ENCODE measurements around the gene GALK1.

DNA sequence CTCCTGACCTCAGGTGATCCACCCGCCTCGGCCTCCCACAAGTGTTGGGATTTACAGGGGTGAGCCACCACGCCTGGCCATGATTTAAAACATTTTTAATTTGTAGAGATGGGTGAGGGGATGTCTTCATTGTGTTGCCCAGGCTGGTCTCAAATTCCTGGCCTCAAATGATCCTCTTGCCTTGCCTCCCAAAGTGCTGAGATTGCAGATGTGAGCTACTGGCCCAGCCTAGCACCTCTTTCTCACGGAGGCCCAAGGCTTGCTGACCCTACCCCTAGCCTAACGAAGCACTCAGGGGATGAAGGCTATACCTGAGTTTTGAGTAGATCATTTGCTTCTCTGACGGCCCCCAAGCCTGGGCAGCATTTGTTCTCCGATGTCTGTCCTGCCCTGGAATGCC, 46.2 kb upstream of the GALK1 start:
- TF ChIP-seq POLR2AphosphoS5 (IDR thresholded peaks at IDR 0.05) (no peak), EP300 (IDR thresholded peaks at IDR 0.05) (no peak)
- TF ChIP-seq, protein P1, sequence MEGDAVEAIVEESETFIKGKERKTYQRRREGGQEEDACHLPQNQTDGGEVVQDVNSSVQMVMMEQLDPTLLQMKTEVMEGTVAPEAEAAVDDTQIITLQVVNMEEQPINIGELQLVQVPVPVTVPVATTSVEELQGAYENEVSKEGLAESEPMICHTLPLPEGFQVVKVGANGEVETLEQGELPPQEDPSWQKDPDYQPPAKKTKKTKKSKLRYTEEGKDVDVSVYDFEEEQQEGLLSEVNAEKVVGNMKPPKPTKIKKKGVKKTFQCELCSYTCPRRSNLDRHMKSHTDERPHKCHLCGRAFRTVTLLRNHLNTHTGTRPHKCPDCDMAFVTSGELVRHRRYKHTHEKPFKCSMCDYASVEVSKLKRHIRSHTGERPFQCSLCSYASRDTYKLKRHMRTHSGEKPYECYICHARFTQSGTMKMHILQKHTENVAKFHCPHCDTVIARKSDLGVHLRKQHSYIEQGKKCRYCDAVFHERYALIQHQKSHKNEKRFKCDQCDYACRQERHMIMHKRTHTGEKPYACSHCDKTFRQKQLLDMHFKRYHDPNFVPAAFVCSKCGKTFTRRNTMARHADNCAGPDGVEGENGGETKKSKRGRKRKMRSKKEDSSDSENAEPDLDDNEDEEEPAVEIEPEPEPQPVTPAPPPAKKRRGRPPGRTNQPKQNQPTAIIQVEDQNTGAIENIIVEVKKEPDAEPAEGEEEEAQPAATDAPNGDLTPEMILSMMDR (IDR thresholded peaks at IDR 0.05): no peak

Measured in gastroesophageal sphincter (tissue), 3 donors.